Activated naive CD4-positive, alpha-beta T cell treated with anti-CD3 and anti-CD28 coated beads for 36 hours (primary cell): ENCODE data around the gene RAB27A. TPM values are rescaled to one million over a fixed set of nuclear protein-coding genes. Genes with fewer than 3 reads are reported as not detected.
A peak's percentile ranks its signal among the peaks of the same experiment; 100 is the strongest.

ENCODE experiments used
- CTCF ChIA-PET: fragments of 350-600 bp; sonication (Branson Sonifier 250); formaldehyde crosslinking; loops from one replicate; lab custom pipeline; 2021; ENCODE audit warnings: antibody characterized with exemption; lab: Charles Lee
- DNase-seq: peaks from one replicate; pipeline ENCODE4 v3.0.0-alpha.2; 2020
- H3K27ac Mint-ChIP-seq: one replicate; pipeline ENCODE4 v1.8.0; 2021; ENCODE audit warnings: mild to moderate bottlenecking, mixed read lengths
- H3K27me3 Mint-ChIP-seq: one replicate; pipeline ENCODE4 v1.8.0; 2021; ENCODE audit warnings: low read depth, mixed read lengths
- H3K36me3 Mint-ChIP-seq: one replicate; pipeline ENCODE4 v1.8.0; 2021; ENCODE audit warnings: low read depth, mixed read lengths
- H3K4me1 Mint-ChIP-seq: one replicate; pipeline ENCODE4 v1.8.0; 2021; ENCODE audit warnings: low read depth, mixed read lengths
- H3K4me3 Mint-ChIP-seq: one replicate; pipeline ENCODE4 v1.8.0; 2021; ENCODE audit warnings: mild to moderate bottlenecking, moderate library complexity, mixed read lengths
- H3K9me3 Mint-ChIP-seq: one replicate; pipeline ENCODE4 v1.8.0; 2021; ENCODE audit warnings: mixed read lengths
- intact Hi-C: fragments of 100-400 bp; cut with micrococcal nuclease; formaldehyde crosslinking; loops from one replicate; pipeline ENCODE4 v1.15.1; 2023
- total RNA-seq, 2 experiments: library from RNA; stranded (reverse); gene quantifications; one replicate each; pipeline ENCODE4 v1.2.3, GENCODE V29; 2021

RAB27A gene
- total RNA-seq, 2 experiments from 2014 or later: 119 to 124 TPM

DNA sequence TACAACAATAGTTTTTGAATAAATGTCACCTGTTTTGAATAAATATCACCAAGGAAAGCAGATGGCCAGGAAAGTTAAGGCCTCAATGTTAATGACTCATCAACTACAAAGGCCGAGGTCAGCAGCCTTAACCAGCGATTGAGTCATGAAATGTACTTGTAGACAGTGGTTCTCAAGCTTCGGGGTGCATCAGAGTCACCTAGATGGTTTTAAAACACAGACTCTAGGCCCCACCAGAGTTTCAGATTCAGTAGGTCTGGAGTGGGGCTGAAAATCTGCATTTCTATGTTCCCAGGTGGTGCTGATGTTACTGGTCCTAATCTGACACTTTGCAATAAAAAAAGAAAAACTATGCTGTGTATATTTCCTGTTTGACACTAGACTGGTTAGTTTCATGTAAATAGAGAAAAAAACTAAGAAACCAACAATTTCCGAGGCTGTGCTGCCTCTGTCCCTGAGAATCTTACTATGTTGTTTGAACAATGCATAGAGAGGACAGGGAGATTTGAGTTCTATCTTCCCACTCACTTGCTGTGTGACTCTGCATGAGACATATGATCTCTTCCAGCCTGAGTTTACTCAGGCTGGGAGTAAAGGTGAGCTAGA, 9.8 kb downstream of the RAB27A start:
- peak; percentile 72 for DNase-seq
- Mint-ChIP-seq H3K27ac (peak overlapping the region; percentile 90), H3K36me3 (peaks cover 25% of the 10 kb centered on the region), H3K9me3 (no peaks in the 10 kb centered on the region), H3K4me3 (peak overlapping the region; percentile 31), H3K27me3 (no peaks in the 10 kb centered on the region), H3K4me1 (peaks cover 95% of the 10 kb centered on the region)
- CTCF ChIA-PET: interaction anchor here (1.5 kb wide), 1 partner anchor 58 kb away, joined by 5 read pairs; no protein-coding TSS in a partner anchor
- intact Hi-C loops: loop anchor here (1.0 to 10.0 kb wide), 6 partner anchors 9 to 765 kb away; partner anchors contain the start of gene RAB27A

DNA sequence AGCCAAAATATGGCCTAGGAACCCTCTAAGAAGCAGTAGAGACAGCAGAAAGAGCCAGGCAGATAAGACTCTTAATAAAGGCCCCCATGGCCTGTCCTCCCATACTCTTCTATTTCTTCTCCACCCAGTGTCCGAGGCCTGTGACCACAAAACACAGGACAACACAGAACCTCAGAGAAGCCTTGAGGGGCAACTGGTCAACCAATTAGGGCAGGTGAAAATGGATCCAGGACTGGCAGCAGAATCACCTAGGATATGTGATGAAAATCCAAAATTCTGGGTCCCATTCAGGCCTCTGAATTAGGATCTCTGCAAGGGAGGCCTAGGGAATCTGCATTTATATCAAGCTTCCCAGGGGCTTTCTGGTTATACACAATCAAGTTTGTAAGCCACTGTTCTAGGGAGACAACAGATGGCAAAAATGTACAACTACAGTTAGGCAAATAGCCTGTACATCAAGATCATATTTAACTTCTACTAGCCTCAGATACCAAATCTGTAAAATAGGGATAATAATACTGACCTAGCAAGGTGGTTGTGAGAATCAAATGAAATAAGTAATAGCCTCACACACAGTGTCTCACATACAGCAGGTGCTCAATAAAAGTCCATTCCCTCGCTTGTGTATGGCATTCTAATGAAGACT, 10.4 kb downstream of the RAB27A start:
- intact Hi-C loops: no loop called here
- H3K4me1 Mint-ChIP-seq: peaks cover 89% of the 10 kb centered on the region
- peak overlapping the region; percentile 90 for H3K27ac Mint-ChIP-seq
- H3K4me3 Mint-ChIP-seq: peak overlapping the region; percentile 31
- CTCF ChIA-PET: interaction anchor here (1.5 kb wide), 1 partner anchor 57 kb away, joined by 5 read pairs; no protein-coding TSS in a partner anchor
- H3K9me3 Mint-ChIP-seq: no peaks in the 10 kb centered on the region
- H3K27me3 Mint-ChIP-seq: no peaks in the 10 kb centered on the region
- no peak for DNase-seq
- peaks cover 25% of the 10 kb centered on the region for H3K36me3 Mint-ChIP-seq

DNA sequence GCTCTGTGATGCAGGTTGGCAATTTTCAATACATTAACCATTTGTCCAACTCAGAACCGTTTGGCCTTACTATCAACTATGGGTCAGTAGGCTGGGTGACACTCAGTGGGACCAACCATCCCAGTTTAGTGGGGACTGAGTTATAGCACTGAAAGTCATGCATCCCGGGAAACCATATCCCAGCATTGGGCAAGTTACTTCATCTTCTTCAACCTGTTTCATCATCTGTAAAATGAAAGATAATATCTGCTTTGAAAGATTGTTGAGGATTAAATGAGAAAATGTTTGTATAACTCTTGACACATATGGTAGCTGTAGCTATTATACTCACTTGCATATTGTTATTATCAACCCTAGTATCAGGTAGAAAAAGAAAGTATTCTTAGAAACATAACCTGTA, 11.9 kb downstream of the RAB27A start:
- Mint-ChIP-seq H3K36me3 (peaks cover 33% of the 10 kb centered on the region), H3K4me1 (peaks cover 88% of the 10 kb centered on the region), H3K4me3 (no peak overlapping the region), H3K9me3 (no peaks in the 10 kb centered on the region), H3K27me3 (no peaks in the 10 kb centered on the region), H3K27ac (peak overlapping the region; percentile 84)
- intact Hi-C loops: no loop called here
- DNase-seq: no peak
- CTCF ChIA-PET: interaction anchor here (0.9 to 1.2 kb wide), 2 partner anchors 33 to 59 kb away, joined by 3 read pairs; no protein-coding TSS in a partner anchor

DNA sequence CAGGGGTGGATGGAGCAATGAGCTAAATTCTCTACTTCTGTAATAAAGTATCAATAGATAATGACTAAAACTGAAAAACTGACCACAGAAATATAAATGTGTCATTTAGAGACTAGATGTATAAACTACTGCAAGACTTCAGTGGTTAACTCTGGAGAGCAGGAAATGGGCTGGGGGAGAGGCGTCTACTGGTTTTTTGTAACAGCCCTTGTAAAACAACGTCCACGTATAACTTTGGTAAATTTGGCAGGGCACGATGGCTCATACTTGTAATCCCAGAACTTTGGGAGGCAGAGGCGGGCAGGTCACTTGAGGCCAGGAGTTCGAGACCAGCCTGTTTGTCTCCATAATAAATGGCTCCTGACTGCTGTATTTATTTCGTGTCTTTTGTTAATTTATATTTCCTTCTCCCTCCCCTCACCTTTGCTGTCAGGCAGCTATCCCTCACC, 12.5 kb downstream of the RAB27A start:
- intact Hi-C loops: no loop called here
- Mint-ChIP-seq H3K4me3 (peak overlapping the region; percentile 2), H3K27ac (peak overlapping the region; percentile 84), H3K4me1 (peaks cover 85% of the 10 kb centered on the region), H3K9me3 (no peaks in the 10 kb centered on the region), H3K27me3 (no peaks in the 10 kb centered on the region), H3K36me3 (peaks cover 36% of the 10 kb centered on the region)
- CTCF ChIA-PET: interaction anchor here (1.0 to 1.2 kb wide), 3 partner anchors 10 to 131 kb away, joined by 3 read pairs; partner anchors contain the start of genes CCPG1 and PIERCE2
- DNase-seq: peak; percentile 72

DNA sequence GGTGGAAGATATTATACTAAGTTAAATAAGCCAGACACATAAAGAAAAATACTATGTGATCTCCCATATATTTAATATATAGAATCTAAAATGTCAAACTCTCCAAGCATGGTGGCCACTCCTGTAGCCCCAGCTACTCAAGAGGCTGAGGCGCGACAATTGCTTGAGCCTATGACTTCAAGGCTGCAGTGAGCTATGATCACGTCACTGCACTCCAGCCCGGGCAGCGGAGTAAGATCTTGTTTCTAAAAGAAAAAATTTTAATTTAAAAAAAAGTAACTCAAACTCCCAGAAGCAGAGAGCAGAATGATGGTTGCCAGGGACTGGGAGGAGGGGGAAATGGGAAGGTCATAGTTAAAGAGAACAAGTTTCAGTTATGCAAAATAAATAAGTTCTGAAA, 13.3 kb downstream of the RAB27A start:
- CTCF ChIA-PET: interaction anchor here (1.0 to 1.1 kb wide), 2 partner anchors 9 to 132 kb away, joined by 3 read pairs; partner anchors contain the start of genes CCPG1 and PIERCE2
- H3K27me3 Mint-ChIP-seq: no peaks in the 10 kb centered on the region
- no peaks in the 10 kb centered on the region for H3K9me3 Mint-ChIP-seq
- no peak overlapping the region for H3K27ac Mint-ChIP-seq
- no peak for DNase-seq
- intact Hi-C loops: no loop called here
- H3K4me3 Mint-ChIP-seq: no peak overlapping the region
- H3K36me3 Mint-ChIP-seq: peaks cover 33% of the 10 kb centered on the region
- peaks cover 82% of the 10 kb centered on the region for H3K4me1 Mint-ChIP-seq

DNA sequence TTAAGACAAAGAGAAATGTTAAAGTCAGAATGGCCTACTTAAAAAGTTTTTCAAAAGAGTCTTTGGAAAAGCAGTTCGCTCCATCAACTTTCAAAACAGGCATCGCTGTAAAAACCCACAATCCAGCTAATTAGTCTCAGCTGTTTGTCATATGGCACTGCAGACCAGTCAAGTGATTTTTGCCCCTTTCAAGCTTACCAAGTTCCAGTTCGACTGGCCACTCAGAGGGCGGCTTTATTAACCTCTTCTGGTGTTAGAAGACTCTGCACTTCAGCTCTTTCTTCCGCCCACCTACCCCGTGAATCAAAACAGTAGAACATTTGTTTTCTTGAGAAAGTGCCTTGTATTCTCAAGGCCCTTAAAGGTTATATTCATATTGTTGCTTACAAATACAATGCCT, 19.3 kb downstream of the RAB27A start:
- DNase-seq: no peak
- Mint-ChIP-seq H3K4me1 (peaks cover 73% of the 10 kb centered on the region), H3K4me3 (no peak overlapping the region), H3K9me3 (no peaks in the 10 kb centered on the region), H3K27me3 (no peaks in the 10 kb centered on the region), H3K36me3 (peaks cover 53% of the 10 kb centered on the region), H3K27ac (no peak overlapping the region)
- CTCF ChIA-PET: no interaction called here
- intact Hi-C loops: no loop called here

DNA sequence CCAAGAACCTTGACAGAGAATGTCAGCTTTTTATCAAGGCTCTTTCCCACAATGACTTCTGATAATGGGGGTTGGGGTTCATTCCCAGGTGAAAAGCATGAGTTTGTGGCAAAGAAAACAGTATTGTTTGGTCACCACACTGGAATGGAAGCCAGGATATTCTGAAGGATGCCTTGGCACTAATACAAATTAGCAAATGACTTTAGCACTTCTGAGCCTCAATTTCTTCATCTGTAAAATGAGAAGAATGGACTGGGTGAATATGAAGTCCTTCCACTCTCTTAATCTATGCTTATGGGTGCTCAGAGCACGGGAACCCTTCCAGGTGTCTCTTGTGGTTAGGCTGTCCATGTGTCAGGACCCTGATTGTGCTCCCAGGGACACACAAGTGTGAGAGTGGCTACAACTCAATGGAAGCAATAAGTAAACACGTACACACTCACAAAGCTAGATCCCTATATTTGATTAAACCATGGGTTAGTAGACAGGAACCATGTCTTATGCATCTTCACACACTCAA, 21.4 kb downstream of the RAB27A start:
- Mint-ChIP-seq H3K36me3 (peaks cover 49% of the 10 kb centered on the region), H3K27ac (peak overlapping the region; percentile 89), H3K9me3 (no peaks in the 10 kb centered on the region), H3K4me1 (peaks cover 58% of the 10 kb centered on the region), H3K27me3 (no peaks in the 10 kb centered on the region), H3K4me3 (peak overlapping the region; percentile 64)
- CTCF ChIA-PET: interaction anchor here (0.5 to 1.5 kb wide), 2 partner anchors 21 to 139 kb away, joined by 3 to 4 read pairs; no protein-coding TSS in a partner anchor
- DNase-seq: no peak
- intact Hi-C loops: no loop called here

DNA sequence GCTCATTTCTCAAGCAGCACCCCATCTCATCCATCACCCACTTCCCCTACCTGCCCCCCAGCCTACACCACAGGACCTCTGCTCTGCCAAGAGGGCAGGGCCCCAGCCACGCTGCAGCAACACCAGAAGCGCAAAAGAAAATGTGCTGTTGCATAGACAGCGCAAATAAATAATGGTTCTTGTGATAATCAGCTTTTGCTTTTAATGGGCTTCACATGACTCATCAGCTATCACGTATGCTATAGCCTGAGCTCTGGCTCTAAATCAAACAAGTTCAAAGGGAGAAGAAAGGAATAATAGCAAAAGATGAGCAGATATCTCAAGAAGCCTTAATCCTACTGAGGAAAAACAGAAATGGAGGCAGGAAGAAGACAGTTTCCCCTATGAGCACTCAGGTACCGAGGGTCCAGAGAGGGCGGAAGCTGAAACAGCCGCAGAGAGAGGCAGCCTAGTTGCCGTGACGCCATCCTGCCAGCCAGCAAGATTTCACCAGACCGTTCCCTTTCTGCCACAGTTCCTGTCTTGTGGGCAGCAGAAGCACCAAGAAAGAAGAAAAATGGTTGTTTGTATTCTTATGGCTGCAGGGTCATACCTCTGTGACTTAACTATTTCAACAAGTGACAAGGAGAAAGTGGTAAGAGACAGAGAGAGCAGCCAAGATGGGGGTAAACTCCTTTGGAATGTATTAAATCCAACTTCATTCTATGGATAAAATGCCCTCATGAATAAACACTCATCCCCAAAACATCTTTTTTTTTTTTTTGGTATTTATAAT, 22.0 kb downstream of the RAB27A start:
- peak overlapping the region; percentile 89 for H3K27ac Mint-ChIP-seq
- peak; percentile 81 for DNase-seq
- H3K9me3 Mint-ChIP-seq: no peaks in the 10 kb centered on the region
- CTCF ChIA-PET: interaction anchor here (0.6 to 1.5 kb wide), 5 partner anchors 9 to 49 kb away, joined by 3 to 4 read pairs (median 3); no protein-coding TSS in a partner anchor
- peak overlapping the region; percentile 64 for H3K4me3 Mint-ChIP-seq
- peaks cover 54% of the 10 kb centered on the region for H3K36me3 Mint-ChIP-seq
- no peaks in the 10 kb centered on the region for H3K27me3 Mint-ChIP-seq
- intact Hi-C loops: loop anchor here (1.0 kb wide), 2 partner anchors 12 to 13 kb away; no protein-coding TSS in a partner anchor
- peaks cover 54% of the 10 kb centered on the region for H3K4me1 Mint-ChIP-seq

DNA sequence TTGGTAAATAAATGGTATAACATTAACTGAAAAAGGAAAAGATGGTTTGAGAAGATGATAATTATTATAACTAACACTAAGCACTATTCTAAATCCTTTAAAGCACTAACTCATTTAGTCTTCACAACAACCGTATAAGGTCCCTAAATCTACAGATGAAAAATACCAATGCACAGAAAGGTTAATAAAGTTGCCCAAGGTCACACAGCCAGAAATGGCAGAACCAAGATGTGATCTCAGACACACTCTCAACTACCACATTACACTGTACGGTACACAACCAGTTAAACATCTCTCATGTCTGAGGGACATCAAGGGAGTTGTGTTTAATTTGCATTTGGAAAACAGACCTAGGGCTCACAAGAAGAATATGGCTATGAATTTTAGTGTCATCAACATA, 23.1 kb downstream of the RAB27A start:
- intact Hi-C loops: no loop called here
- H3K4me1 Mint-ChIP-seq: peaks cover 48% of the 10 kb centered on the region
- H3K27me3 Mint-ChIP-seq: no peaks in the 10 kb centered on the region
- peak overlapping the region; percentile 47 for H3K4me3 Mint-ChIP-seq
- peak overlapping the region; percentile 89 for H3K27ac Mint-ChIP-seq
- CTCF ChIA-PET: interaction anchor here (0.6 to 1.5 kb wide), 4 partner anchors 14 to 48 kb away, joined by 3 to 4 read pairs (median 4); no protein-coding TSS in a partner anchor
- peaks cover 57% of the 10 kb centered on the region for H3K36me3 Mint-ChIP-seq
- no peaks in the 10 kb centered on the region for H3K9me3 Mint-ChIP-seq
- no peak for DNase-seq

DNA sequence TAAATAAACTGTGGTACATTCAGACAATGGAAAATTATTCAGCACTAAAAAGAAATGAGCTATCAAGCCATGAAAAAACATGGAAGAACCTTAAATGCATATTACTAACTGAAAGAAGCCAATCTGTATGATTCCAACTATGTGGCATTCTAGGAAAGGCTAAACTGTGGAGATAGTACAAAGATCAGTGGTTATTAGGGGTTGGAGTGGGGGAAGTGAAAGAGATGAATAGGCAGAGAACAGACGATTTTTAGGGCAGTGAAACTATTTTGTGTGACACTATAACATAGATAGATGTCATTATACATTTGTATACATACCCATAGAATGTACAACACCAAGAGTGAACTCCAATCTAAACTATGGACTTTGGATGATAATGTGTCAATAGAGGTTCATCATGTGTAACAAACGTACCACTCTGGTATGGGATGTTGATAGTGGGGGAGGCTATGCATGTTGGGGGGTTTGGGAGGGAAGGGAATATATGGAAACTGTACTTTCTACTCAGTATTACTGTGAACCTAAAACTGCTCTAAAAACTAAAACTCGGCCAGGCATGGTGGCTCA, 29.0 kb downstream of the RAB27A start:
- H3K4me1 Mint-ChIP-seq: peaks cover 32% of the 10 kb centered on the region
- no peaks in the 10 kb centered on the region for H3K27me3 Mint-ChIP-seq
- no peak overlapping the region for H3K27ac Mint-ChIP-seq
- intact Hi-C loops: no loop called here
- no peak for DNase-seq
- CTCF ChIA-PET: no interaction called here
- peaks cover 48% of the 10 kb centered on the region for H3K36me3 Mint-ChIP-seq
- no peak overlapping the region for H3K4me3 Mint-ChIP-seq
- no peaks in the 10 kb centered on the region for H3K9me3 Mint-ChIP-seq

DNA sequence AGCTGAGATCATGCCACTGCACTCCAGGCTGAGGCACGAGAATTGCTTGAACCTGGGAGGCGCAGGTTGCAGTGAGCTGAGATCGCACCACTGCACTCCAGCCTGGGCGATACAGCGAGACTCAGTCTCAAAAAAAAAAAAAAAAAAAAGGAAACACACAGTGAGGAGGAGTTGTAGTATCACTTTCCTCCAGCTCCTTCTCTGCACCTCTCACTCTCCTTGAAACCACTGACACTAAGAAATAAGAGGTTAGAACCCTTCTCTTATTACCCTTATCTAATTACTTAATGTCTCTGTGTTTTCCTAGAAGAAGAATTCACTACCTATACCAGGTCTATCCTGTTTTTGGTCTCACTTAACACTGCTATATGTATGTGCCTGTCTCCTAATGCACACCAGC, 31.7 kb downstream of the RAB27A start:
- no peak for DNase-seq
- Mint-ChIP-seq H3K4me3 (no peak overlapping the region), H3K36me3 (peaks cover 42% of the 10 kb centered on the region), H3K9me3 (no peaks in the 10 kb centered on the region), H3K27me3 (no peaks in the 10 kb centered on the region), H3K4me1 (peaks cover 52% of the 10 kb centered on the region), H3K27ac (peak overlapping the region; percentile 82)
- intact Hi-C loops: no loop called here
- CTCF ChIA-PET: interaction anchor here (1.0 kb wide), 1 partner anchor 14 kb away, joined by 4 read pairs; no protein-coding TSS in a partner anchor
